ENCODE measurements around the gene GNG7. TPM values are rescaled to one million over a fixed set of nuclear protein-coding genes. Genes with fewer than 3 reads are reported as not detected.
"Not testable (repeated sequence)": the region's sequence is repeated elsewhere in the genome, so short reads cannot be mapped to it uniquely, and the experiment has no call there.

GNG7 gene
- total RNA-seq, 4 donors from 2014 or later: 0.57 to 3.8 (median 1.6) TPM

- no peak overlapping the region for H3K27ac ChIP-seq
- H3K36me3 ChIP-seq: no peaks in the 10 kb centered on the region
- TF ChIP-seq CTCF (IDR thresholded peaks at IDR 0.05) (no peak), POLR2A (IDR thresholded peaks at IDR 0.05) (peak in 1 of 4 donors; percentile 33)
- intact Hi-C loops (cut with DNase I): no loop called here
- WGBS, 2 donors: 75 to 83% methylated on average over 11 of the region's 11 CpGs
- H3K4me3 ChIP-seq: no peak overlapping the region
- H3K4me1 ChIP-seq: peaks cover 0 to 11% (median 0%) of the 10 kb centered on the region in 3 donors
- H3K27me3 ChIP-seq: no peaks in the 10 kb centered on the region
- H3K9me3 ChIP-seq: no peaks in the 10 kb centered on the region
- no peak for DNase-seq
Observed at GRCh38 chr19:2680808-2681207, 21.7 kb downstream of the GNG7 start.

GRCh38 chr19:2679439-2679838, 23.1 kb downstream of the GNG7 start:
- Histone ChIP-seq H3K36me3 (no peaks in the 10 kb centered on the region), H3K27me3 (no peaks in the 10 kb centered on the region), H3K4me3 (no peak overlapping the region), H3K4me1 (peaks cover 0 to 11% (median 0%) of the 10 kb centered on the region in 3 donors), H3K27ac (peak overlapping the region in 1 of 4 donors; percentile 30), H3K9me3 (no peaks in the 10 kb centered on the region)
- TF ChIP-seq POLR2A (IDR thresholded peaks at IDR 0.05) (no peak), CTCF (IDR thresholded peaks at IDR 0.05) (no peak)
- intact Hi-C loops (cut with DNase I): no loop called here
- 89 to 91% methylated on average over 2 of the region's 2 CpGs for WGBS, 2 donors
- DNase-seq: no peak

- H3K4me3 ChIP-seq; H3K36me3 ChIP-seq; H3K9me3 ChIP-seq; intact Hi-C loops (cut with DNase I); H3K27me3 ChIP-seq; H3K4me1 ChIP-seq; DNase-seq: not testable (repeated sequence)
- H3K27ac ChIP-seq: peak overlapping the region in 2 of 4 donors; percentile 60 to 76
- WGBS, 2 donors: 92 to 94% methylated on average over 5 of the region's 5 CpGs
Observed at GRCh38 chr19:2678948-2679347, 23.5 kb downstream of the GNG7 start.

GRCh38 chr19:2678044-2678671, 24.3 kb downstream of the GNG7 start:
- H3K4me3 ChIP-seq: no peak overlapping the region
- no peak for DNase-seq
- H3K27me3 ChIP-seq: no peaks in the 10 kb centered on the region
- no peaks in the 10 kb centered on the region for H3K36me3 ChIP-seq
- H3K9me3 ChIP-seq: no peaks in the 10 kb centered on the region
- 75 to 86% methylated on average over 5 to 6 of the region's 8 CpGs for WGBS, 2 donors
- TF ChIP-seq CTCF (IDR thresholded peaks at IDR 0.05) (no peak), POLR2A (IDR thresholded peaks at IDR 0.05) (no peak)
- peak overlapping the region in 3 of 4 donors; percentile 76 to 83 (median 78) for H3K27ac ChIP-seq
- H3K4me1 ChIP-seq: no peaks in the 10 kb centered on the region
- intact Hi-C loops (cut with DNase I): no loop called here

- WGBS, 2 donors: 66 to 69% methylated on average over 10 to 11 of the region's 12 CpGs
- Histone ChIP-seq H3K27me3 (no peaks in the 10 kb centered on the region), H3K4me3 (no peak overlapping the region), H3K9me3 (no peaks in the 10 kb centered on the region), H3K4me1 (no peaks in the 10 kb centered on the region), H3K27ac (peak overlapping the region in 3 of 4 donors; percentile 76 to 83 (median 78)), H3K36me3 (no peaks in the 10 kb centered on the region)
- TF ChIP-seq CTCF (IDR thresholded peaks at IDR 0.05) (no peak), POLR2A (IDR thresholded peaks at IDR 0.05) (no peak)
- DNase-seq: no peak
- intact Hi-C loops (cut with DNase I): no loop called here
Observed at GRCh38 chr19:2676823-2677222, 25.7 kb downstream of the GNG7 start.
